ENCODE data around the gene NLRP14. TPM values are rescaled to one million over a fixed set of nuclear protein-coding genes. Genes with fewer than 3 reads are reported as not detected.

Gene NLRP14
- 0.28 and 0.39 TPM in 2 replicates for total RNA-seq

GRCh38 chr11:7020183-7020917, at the start of gene NLRP14, which contains the start of gene ZNF214:
NLRP14 (plus strand) TSS chr11:7020479; CDS start chr11:7038587, 18,108 bp downstream.
ZNF214 (minus strand) TSS chr11:7020346; CDS start chr11:7002835, 17,511 bp downstream.
- no peak for DNase-seq (ENCODE audit: low spot score)
- intact Hi-C loops (cut with micrococcal nuclease): no loop called here
- H3K27me3 Mint-ChIP-seq (ENCODE audit: low read depth): peaks cover 36% of the 10 kb centered on the region
- H3K4me1 Mint-ChIP-seq (ENCODE audit: low read depth): peaks cover 4% of the 10 kb centered on the region
- no peaks in the 10 kb centered on the region for H3K36me3 Mint-ChIP-seq (ENCODE audit: low read depth)
- no peak within 1 kb of the TSS for H3K27ac Mint-ChIP-seq
- H3K4me3 Mint-ChIP-seq (ENCODE audit: low read depth): peak within 1 kb of the TSS; percentile 31
- no peaks in the 10 kb centered on the region for H3K9me3 Mint-ChIP-seq

DNA sequence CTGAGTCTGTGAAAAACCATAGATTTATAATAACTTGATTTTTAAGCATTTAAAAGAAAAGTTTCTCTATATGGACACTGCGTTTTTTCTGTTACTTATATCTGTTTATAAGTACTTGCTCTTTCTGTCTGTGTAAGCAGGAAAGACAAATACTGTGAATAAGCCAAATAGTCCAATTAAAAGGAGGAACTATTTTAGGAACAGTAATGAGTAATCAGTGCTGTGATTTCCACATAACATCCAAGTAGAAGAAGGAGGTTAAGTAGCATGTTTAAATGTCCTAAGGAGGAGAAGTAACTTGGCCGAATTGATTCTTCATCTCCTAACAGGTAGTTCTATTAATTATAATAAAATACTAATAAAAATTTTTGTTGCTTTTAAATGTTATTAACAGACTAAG, 40.9 kb upstream of the NLRP14 start:
- H3K36me3 Mint-ChIP-seq (ENCODE audit: low read depth): no peaks in the 10 kb centered on the region
- no peak overlapping the region for H3K4me3 Mint-ChIP-seq (ENCODE audit: low read depth)
- no peaks in the 10 kb centered on the region for H3K27me3 Mint-ChIP-seq (ENCODE audit: low read depth)
- no peak overlapping the region for H3K27ac Mint-ChIP-seq
- no peak for DNase-seq (ENCODE audit: low spot score)
- no peaks in the 10 kb centered on the region for H3K4me1 Mint-ChIP-seq (ENCODE audit: low read depth)
- intact Hi-C loops (cut with micrococcal nuclease): no loop called here
- no peaks in the 10 kb centered on the region for H3K9me3 Mint-ChIP-seq

DNA sequence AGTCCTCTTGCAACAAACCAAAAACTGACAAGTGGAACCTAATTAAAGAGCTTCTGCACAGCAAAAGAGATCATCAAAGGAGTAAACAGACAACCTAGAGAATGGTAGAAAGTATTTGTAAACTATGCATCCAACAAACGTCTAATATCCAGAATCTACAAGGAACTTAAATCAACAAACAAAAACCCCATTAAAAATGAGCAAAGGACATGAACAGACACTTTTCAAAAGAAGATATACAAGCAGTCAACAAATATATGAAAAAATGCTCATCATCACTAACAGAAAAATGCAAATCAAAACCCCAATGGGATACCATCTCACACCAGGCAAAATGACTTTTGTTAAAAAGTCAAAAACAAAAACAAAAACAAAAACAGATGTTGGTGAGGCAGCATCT, 33.8 kb upstream of the NLRP14 start:
- Mint-ChIP-seq H3K27me3 (ENCODE audit: low read depth) (no peaks in the 10 kb centered on the region), H3K4me1 (ENCODE audit: low read depth) (no peaks in the 10 kb centered on the region), H3K9me3 (no peaks in the 10 kb centered on the region), H3K36me3 (ENCODE audit: low read depth) (no peaks in the 10 kb centered on the region), H3K4me3 (ENCODE audit: low read depth) (no peak overlapping the region), H3K27ac (no peak overlapping the region)
- DNase-seq (ENCODE audit: low spot score): no peak
- intact Hi-C loops (cut with micrococcal nuclease): no loop called here

GRCh38 chr11:6988506-6988905, 31.8 kb upstream of the NLRP14 start:
- Mint-ChIP-seq H3K9me3 (no peaks in the 10 kb centered on the region), H3K36me3 (ENCODE audit: low read depth) (no peaks in the 10 kb centered on the region), H3K27ac (no peak overlapping the region), H3K27me3 (ENCODE audit: low read depth) (no peaks in the 10 kb centered on the region), H3K4me1 (ENCODE audit: low read depth) (no peaks in the 10 kb centered on the region), H3K4me3 (ENCODE audit: low read depth) (no peak overlapping the region)
- intact Hi-C loops (cut with micrococcal nuclease): no loop called here
- no peak for DNase-seq (ENCODE audit: low spot score)

DNA sequence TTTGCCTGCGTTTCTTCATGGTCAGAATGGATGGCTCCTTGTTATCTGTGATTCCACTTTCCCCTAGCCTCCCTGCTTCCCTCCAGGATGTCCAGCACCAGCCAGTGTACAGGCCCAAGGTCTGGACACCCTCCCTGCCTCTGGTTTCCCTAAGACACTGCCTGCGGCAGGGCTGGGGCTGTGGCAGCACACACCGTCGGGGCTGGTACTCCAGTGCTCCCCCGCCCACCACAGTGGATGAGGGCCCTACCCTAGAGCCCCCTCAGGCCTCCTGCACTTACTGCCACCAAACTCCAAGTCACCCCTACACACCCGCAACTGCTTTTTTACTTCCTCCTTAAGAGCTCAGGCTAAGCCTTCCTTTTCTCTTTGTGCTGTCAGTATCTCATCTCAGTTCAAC, 29.1 kb upstream of the NLRP14 start:
- DNase-seq (ENCODE audit: low spot score): no peak
- Mint-ChIP-seq H3K36me3 (ENCODE audit: low read depth) (no peaks in the 10 kb centered on the region), H3K27ac (no peak overlapping the region), H3K4me1 (ENCODE audit: low read depth) (no peaks in the 10 kb centered on the region), H3K27me3 (ENCODE audit: low read depth) (no peaks in the 10 kb centered on the region), H3K9me3 (no peaks in the 10 kb centered on the region), H3K4me3 (ENCODE audit: low read depth) (no peak overlapping the region)
- intact Hi-C loops (cut with micrococcal nuclease): loop anchor here (10.0 kb wide), 1 partner anchor 176 kb away; no protein-coding TSS in a partner anchor

DNA sequence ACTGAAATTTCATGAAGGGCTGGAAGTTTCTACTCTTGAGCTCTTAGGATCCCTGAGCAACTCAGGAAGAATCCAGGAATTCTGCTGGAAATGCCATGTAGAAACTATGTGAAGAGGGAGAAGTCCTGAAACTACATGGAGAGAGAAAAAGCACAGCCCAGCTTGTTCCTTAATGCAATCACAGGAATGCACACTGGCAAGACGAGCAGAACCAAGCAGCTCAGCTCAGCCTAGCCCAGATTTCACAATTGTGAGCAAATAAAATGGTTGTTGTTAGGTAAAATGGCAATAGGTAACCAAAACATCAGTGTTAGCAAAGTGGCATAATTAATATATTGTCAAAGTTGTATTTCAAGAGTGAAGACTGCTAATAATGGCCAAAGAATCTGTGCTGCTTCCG, 28.3 kb upstream of the NLRP14 start:
- H3K4me3 Mint-ChIP-seq (ENCODE audit: low read depth): no peak overlapping the region
- H3K4me1 Mint-ChIP-seq (ENCODE audit: low read depth): no peaks in the 10 kb centered on the region
- intact Hi-C loops (cut with micrococcal nuclease): loop anchor here (10.0 kb wide), 1 partner anchor 177 kb away; no protein-coding TSS in a partner anchor

DNA sequence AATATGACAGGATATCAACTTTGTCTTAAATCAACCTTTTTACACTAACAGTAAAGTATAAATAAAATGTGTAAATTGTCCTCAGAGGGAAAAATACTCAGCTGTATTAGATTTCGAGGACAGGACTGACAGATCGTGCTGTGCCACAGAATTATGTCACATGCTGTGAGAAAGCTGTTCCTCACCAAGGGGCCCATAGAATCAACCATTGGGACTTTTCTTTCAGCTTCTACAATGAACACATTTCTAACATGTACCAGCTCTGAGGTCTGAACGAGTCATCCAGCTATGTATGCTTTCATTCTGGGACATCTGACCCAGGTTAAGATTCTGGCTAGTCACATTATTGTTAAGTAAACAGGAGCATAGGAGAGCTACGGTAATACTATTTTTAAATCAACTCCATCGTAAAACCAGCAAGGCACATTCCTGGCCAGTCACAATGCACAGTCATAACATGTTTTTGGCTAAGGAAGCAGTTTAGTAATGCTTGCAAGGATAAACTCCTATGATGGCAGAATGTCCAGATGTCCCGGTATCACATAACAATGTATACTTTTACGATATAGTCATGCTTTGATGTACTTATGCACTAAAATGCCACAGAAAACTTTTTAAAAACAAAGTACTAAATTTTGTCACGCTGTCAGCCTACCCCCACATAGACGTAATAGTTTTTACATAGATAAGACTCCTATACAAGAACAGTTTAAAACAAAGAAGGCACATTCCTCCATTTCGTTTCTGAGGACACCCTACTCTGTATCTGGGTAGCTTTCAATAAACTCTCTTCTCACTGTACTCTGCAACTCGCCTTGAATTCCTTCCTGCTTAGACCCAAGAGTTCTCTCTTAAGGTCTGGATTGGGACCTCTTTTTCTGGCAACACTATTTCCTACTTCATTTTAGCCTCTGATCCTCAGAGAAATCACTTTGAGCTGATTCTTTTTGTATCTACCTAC, 27.5 kb upstream of the NLRP14 start:
- H3K4me1 Mint-ChIP-seq (ENCODE audit: low read depth): no peaks in the 10 kb centered on the region
- no peak for DNase-seq (ENCODE audit: low spot score)
- no peaks in the 10 kb centered on the region for H3K36me3 Mint-ChIP-seq (ENCODE audit: low read depth)
- no peaks in the 10 kb centered on the region for H3K27me3 Mint-ChIP-seq (ENCODE audit: low read depth)
- H3K4me3 Mint-ChIP-seq (ENCODE audit: low read depth): no peak overlapping the region
- H3K27ac Mint-ChIP-seq: no peak overlapping the region
- intact Hi-C loops (cut with micrococcal nuclease): loop anchor here (10.0 kb wide), 1 partner anchor 178 kb away; no protein-coding TSS in a partner anchor
- H3K9me3 Mint-ChIP-seq: no peaks in the 10 kb centered on the region

More for the DNA sequence above, 28.3 kb upstream of the NLRP14 start:
- DNase-seq (ENCODE audit: low spot score): no peak
- no peaks in the 10 kb centered on the region for H3K27me3 Mint-ChIP-seq (ENCODE audit: low read depth)
- no peaks in the 10 kb centered on the region for H3K9me3 Mint-ChIP-seq
- H3K36me3 Mint-ChIP-seq (ENCODE audit: low read depth): no peaks in the 10 kb centered on the region
- no peak overlapping the region for H3K27ac Mint-ChIP-seq

DNA sequence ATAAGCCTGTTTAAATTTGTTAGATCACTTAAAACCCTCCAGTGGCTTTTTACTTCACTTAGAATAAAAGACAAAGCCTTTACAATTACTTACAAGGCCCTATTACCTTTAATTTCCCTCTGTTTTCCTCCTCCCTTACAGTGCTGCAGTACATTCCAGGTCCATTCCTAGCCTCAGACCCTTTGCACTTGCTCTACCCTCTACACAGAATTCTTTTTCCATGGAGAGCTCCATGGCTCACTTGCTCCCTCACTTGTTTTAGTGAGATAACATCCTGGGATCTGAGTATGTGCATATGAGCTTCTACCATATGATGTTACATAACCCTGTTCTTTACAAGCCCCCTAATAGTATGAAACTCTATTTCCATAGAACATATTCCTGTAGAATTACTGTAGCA, 24.6 kb upstream of the NLRP14 start:
- Mint-ChIP-seq H3K4me1 (ENCODE audit: low read depth) (no peaks in the 10 kb centered on the region), H3K27me3 (ENCODE audit: low read depth) (peaks cover 3% of the 10 kb centered on the region), H3K36me3 (ENCODE audit: low read depth) (no peaks in the 10 kb centered on the region), H3K27ac (no peak overlapping the region), H3K9me3 (no peaks in the 10 kb centered on the region), H3K4me3 (ENCODE audit: low read depth) (no peak overlapping the region)
- no peak for DNase-seq (ENCODE audit: low spot score)
- intact Hi-C loops (cut with micrococcal nuclease): loop anchor here (10.0 kb wide), 1 partner anchor 181 kb away; no protein-coding TSS in a partner anchor

DNA sequence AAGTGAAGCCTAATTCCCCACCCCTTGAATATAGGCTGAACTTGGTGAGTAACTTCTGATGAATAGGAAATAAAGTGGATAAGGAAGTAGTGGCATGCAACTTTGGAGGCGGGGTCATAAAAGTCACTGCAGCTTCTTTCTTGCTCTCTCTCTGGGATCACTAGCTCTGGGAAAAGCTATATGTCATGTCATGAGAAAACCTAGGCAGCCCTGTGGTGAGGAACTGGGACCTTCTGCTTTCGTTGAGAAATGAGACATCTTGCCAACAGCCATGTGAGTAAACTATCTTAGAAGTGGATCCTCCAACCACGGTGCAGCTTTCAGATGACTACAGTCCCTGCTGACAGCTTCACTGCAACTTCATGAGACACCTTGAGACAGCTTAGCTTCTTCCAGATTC, 15.8 kb upstream of the NLRP14 start:
- H3K27me3 Mint-ChIP-seq (ENCODE audit: low read depth): peaks cover 6% of the 10 kb centered on the region
- no peak overlapping the region for H3K27ac Mint-ChIP-seq
- H3K36me3 Mint-ChIP-seq (ENCODE audit: low read depth): no peaks in the 10 kb centered on the region
- intact Hi-C loops (cut with micrococcal nuclease): no loop called here
- no peak for DNase-seq (ENCODE audit: low spot score)
- no peaks in the 10 kb centered on the region for H3K9me3 Mint-ChIP-seq
- no peaks in the 10 kb centered on the region for H3K4me1 Mint-ChIP-seq (ENCODE audit: low read depth)
- no peak overlapping the region for H3K4me3 Mint-ChIP-seq (ENCODE audit: low read depth)

DNA sequence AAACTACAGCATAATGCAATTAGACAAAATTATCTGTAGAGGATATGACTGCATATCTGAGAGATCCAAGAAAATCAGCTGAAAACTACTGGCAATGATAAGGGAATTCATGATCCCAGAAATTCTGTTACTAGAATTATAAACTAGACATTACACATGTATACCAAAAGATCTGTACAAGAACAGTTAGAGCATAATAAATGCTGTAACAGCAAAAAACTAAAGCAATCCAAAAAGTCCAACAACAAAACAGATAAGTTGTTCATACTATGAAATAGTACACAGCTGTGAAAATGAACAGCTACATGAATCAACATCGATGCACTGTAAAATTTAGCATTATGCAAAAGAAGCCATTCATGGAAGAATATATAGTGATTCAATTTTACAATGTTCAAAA, 6.2 kb upstream of the NLRP14 start:
- DNase-seq (ENCODE audit: low spot score): no peak
- peaks cover 9% of the 10 kb centered on the region for H3K27me3 Mint-ChIP-seq (ENCODE audit: low read depth)

GRCh38 chr11:7016011-7016410, 4.3 kb upstream of the NLRP14 start:
- DNase-seq (ENCODE audit: low spot score): no peak
- peaks cover 23% of the 10 kb centered on the region for H3K27me3 Mint-ChIP-seq (ENCODE audit: low read depth)

More for the DNA sequence above, 6.2 kb upstream of the NLRP14 start:
- no peaks in the 10 kb centered on the region for H3K9me3 Mint-ChIP-seq
- intact Hi-C loops (cut with micrococcal nuclease): no loop called here
- H3K4me3 Mint-ChIP-seq (ENCODE audit: low read depth): no peak overlapping the region
- no peaks in the 10 kb centered on the region for H3K4me1 Mint-ChIP-seq (ENCODE audit: low read depth)
- H3K36me3 Mint-ChIP-seq (ENCODE audit: low read depth): no peaks in the 10 kb centered on the region
- no peak overlapping the region for H3K27ac Mint-ChIP-seq

DNA sequence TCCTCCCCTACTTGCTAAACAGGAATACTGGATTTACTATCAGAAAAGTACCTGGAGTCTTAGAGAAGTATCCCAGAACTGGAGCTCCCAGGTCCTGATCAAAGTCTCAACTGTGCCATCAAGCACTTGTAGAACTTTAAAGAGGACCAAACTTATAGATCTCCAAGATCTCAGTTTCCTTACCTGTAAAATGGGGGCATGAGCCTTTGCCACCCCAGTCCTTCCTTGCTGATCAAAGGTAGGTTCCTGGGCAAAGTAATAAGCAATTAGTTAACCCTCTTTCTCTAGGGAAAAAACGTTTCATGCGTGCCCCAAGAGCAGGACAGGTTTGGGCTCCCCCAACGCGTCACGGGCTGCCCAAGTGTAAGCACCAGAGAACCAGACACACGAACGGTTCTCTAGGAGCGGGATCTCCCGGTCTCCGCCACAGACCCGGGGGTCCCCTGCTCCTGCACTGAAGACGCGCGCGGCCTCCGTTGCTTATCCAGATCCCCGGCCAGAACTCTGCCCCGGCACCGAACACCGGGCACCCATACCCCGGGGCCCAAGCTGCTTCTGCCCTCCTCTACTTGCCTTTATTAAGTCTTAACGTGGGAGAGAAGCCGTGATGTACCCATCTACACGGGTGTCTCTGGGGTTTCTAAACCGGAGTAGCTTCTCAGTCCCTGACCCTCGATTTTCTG, 638 bp upstream of the NLRP14 start:
- intact Hi-C loops (cut with micrococcal nuclease): no loop called here
- Mint-ChIP-seq H3K36me3 (ENCODE audit: low read depth) (no peaks in the 10 kb centered on the region), H3K4me3 (ENCODE audit: low read depth) (peak overlapping the region; percentile 31), H3K27me3 (ENCODE audit: low read depth) (peaks cover 36% of the 10 kb centered on the region), H3K27ac (no peak overlapping the region), H3K9me3 (no peaks in the 10 kb centered on the region), H3K4me1 (ENCODE audit: low read depth) (peaks cover 4% of the 10 kb centered on the region)
- no peak for DNase-seq (ENCODE audit: low spot score)

More at GRCh38 chr11:7016011-7016410, 4.3 kb upstream of the NLRP14 start:
- peaks cover 4% of the 10 kb centered on the region for H3K4me1 Mint-ChIP-seq (ENCODE audit: low read depth)
- H3K9me3 Mint-ChIP-seq: no peaks in the 10 kb centered on the region
- H3K36me3 Mint-ChIP-seq (ENCODE audit: low read depth): no peaks in the 10 kb centered on the region
- H3K27ac Mint-ChIP-seq: no peak overlapping the region
- intact Hi-C loops (cut with micrococcal nuclease): no loop called here
- no peak overlapping the region for H3K4me3 Mint-ChIP-seq (ENCODE audit: low read depth)
